Uterus (tissue), 4 donors: Measurements from ENCODE around the gene JHY. TPM values are rescaled to one million over a fixed set of nuclear protein-coding genes. Genes with fewer than 3 reads are reported as not detected.
A peak's percentile ranks its signal among the peaks of the same experiment; 100 is the strongest.

Experiments used
- DNase-seq, 2 donors: peaks; one replicate each; pipeline ENCODE4 v3.0.0-alpha.2; 2019 to 2020
- H3K27ac ChIP-seq, 2 donors: fragments of 200-600 bp; sonication (generic); 1 replicate in 1 of 2; 2 replicates in 1 of 2; pipeline ENCODE4 v1.5.1; 2016 to 2018
- H3K27me3 ChIP-seq, 2 donors: fragments of 200-600 bp; sonication (generic); one replicate each; pipeline ENCODE4 v1.5.1; 2018 to 2019; ENCODE audit warnings: control low read depth in 1 of 2
- H3K36me3 ChIP-seq, 2 donors: fragments of 200-600 bp; sonication (generic); one replicate each; pipeline ENCODE4 v1.5.1; 2019; ENCODE audit warnings: control low read depth in 1 of 2
- H3K4me1 ChIP-seq, 2 donors: fragments of 200-600 bp; sonication (generic); one replicate each; pipeline ENCODE4 v1.5.1; 2018 to 2019; ENCODE audit warnings: control low read depth in 1 of 2
- H3K4me3 ChIP-seq, 2 donors: fragments of 200-600 bp; sonication (generic); 1 replicate in 1 of 2; 2 replicates in 1 of 2; pipeline ENCODE4 v1.5.1; 2018 to 2019; ENCODE audit warnings: mild to moderate bottlenecking in 1 of 2
- H3K9me3 ChIP-seq, 2 donors: fragments of 200-600 bp; sonication (generic); one replicate each; pipeline ENCODE4 v1.5.1; 2019; ENCODE audit warnings: control low read depth in 1 of 2
- POLR2A ChIP-seq, 2 donors: fragments of 450-650 bp; IDR thresholded peaks; one replicate each; pipeline ENCODE4 v1.6.1; 2016; ENCODE audit warnings: antibody characterized with exemption in 2 of 2, mild to moderate bottlenecking in 1 of 2, moderate library complexity in 1 of 2
- intact Hi-C: fragments of 100-400 bp; cut with DNase I; formaldehyde crosslinking; loops from one replicate; pipeline ENCODE4 v1.15.1; 2023; ENCODE audit warnings: low total_unique reads
- total RNA-seq, 4 donors: library from RNA; depleted of rRNA in 3 of 4; stranded (reverse); fragments of >200 nt in 3 of 4; gene quantifications; one replicate each; pipeline versions ENCODE4 v1.1.0 to v1.2.4, GENCODE V29; 2014 to 2023
- TF ChIP-seq, protein P1 (sequence below), 4 experiments: fragments of 200-600 bp in 2 of 4; fragments of 450-650 bp in 2 of 4; sonication (generic) in 2 of 4; IDR thresholded peaks; one replicate each; pipeline ENCODE4 v1.5.1; 2016 to 2019; ENCODE audit warnings: antibody characterized with exemption in 4 of 4, mild to moderate bottlenecking in 2 of 4, moderate library complexity in 1 of 4
- donor health status: DM: yes; HTN: yes; CAD: no.

JHY gene
- total RNA-seq, 4 donors from 2014 or later: 0.88 to 9.0 (median 3.3) TPM

GRCh38 chr11:122852074-122852795, 30.3 kb upstream of the JHY start:
- Histone ChIP-seq H3K4me1 (no peaks in the 10 kb centered on the region), H3K4me3 (no peak overlapping the region), H3K9me3 (no peaks in the 10 kb centered on the region), H3K27ac (no peak overlapping the region), H3K27me3 (no peaks in the 10 kb centered on the region), H3K36me3 (no peaks in the 10 kb centered on the region)
- no peak for DNase-seq
- TF ChIP-seq POLR2A (IDR thresholded peaks at IDR 0.05): no peak
- TF ChIP-seq, protein P1, sequence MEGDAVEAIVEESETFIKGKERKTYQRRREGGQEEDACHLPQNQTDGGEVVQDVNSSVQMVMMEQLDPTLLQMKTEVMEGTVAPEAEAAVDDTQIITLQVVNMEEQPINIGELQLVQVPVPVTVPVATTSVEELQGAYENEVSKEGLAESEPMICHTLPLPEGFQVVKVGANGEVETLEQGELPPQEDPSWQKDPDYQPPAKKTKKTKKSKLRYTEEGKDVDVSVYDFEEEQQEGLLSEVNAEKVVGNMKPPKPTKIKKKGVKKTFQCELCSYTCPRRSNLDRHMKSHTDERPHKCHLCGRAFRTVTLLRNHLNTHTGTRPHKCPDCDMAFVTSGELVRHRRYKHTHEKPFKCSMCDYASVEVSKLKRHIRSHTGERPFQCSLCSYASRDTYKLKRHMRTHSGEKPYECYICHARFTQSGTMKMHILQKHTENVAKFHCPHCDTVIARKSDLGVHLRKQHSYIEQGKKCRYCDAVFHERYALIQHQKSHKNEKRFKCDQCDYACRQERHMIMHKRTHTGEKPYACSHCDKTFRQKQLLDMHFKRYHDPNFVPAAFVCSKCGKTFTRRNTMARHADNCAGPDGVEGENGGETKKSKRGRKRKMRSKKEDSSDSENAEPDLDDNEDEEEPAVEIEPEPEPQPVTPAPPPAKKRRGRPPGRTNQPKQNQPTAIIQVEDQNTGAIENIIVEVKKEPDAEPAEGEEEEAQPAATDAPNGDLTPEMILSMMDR (IDR thresholded peaks at IDR 0.05): no peak
- intact Hi-C loops: no loop called here

DNA sequence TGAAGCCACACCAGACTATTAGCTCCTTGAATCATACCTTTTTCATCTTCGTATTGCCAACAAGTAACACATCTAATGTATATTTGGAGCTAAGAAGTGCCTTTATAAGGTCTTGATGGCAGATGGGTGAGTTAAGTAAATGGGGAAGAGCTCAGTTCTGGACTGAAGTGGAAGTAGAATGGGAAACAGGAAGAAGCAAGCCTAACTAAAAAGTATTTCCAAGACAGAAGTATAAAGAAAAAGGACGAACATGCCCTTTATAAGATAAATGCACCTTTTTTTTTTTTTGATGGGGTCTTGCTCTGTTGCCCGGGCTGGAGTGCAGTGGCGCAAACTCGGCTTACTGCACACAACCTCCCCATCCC, 29.8 kb upstream of the JHY start:
- intact Hi-C loops: no loop called here
- Histone ChIP-seq H3K27me3 (no peaks in the 10 kb centered on the region), H3K4me1 (no peaks in the 10 kb centered on the region), H3K4me3 (no peak overlapping the region), H3K9me3 (no peaks in the 10 kb centered on the region), H3K27ac (no peak overlapping the region), H3K36me3 (no peaks in the 10 kb centered on the region)
- DNase-seq: no peak
- TF ChIP-seq, protein P1 (IDR thresholded peaks at IDR 0.05): no peak
- TF ChIP-seq POLR2A (IDR thresholded peaks at IDR 0.05): no peak

DNA sequence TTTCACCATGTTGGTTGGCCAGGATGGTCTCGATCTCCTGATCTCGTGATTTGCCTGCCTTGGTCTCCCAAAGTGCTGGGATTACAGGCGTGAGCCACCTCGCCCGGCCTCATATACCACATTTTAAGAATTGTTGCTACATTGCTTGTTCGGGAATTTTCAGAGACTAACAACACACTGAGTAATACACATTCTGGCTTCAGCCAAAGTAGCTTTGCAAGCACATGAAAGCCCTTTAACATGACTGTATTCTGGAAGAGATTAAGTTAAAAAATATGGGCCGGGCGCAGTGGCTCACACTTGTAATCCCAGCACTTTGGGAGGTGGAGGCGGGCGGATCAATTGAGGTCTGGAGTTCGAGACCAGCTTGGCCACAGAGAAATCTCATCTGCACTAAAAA, 29.3 kb upstream of the JHY start:
- Histone ChIP-seq H3K27me3 (no peaks in the 10 kb centered on the region), H3K4me3 (no peak overlapping the region), H3K36me3 (no peaks in the 10 kb centered on the region), H3K27ac (no peak overlapping the region), H3K4me1 (no peaks in the 10 kb centered on the region), H3K9me3 (no peaks in the 10 kb centered on the region)
- TF ChIP-seq, protein P1 (IDR thresholded peaks at IDR 0.05): no peak
- no peak for TF ChIP-seq POLR2A (IDR thresholded peaks at IDR 0.05)
- intact Hi-C loops: no loop called here
- DNase-seq: no peak

- TF ChIP-seq, protein P1 (IDR thresholded peaks at IDR 0.05): peak; percentile 55 to 72 (median 65)
- TF ChIP-seq POLR2A (IDR thresholded peaks at IDR 0.05): no peak
- intact Hi-C loops: no loop called here
- Histone ChIP-seq H3K27ac (no peak overlapping the region), H3K36me3 (no peaks in the 10 kb centered on the region), H3K4me1 (no peaks in the 10 kb centered on the region), H3K27me3 (no peaks in the 10 kb centered on the region), H3K4me3 (no peak overlapping the region), H3K9me3 (no peaks in the 10 kb centered on the region)
- DNase-seq: peak; percentile 24 to 54
Measured at GRCh38 chr11:122853971-122854446, 28.6 kb upstream of the JHY start.

DNA sequence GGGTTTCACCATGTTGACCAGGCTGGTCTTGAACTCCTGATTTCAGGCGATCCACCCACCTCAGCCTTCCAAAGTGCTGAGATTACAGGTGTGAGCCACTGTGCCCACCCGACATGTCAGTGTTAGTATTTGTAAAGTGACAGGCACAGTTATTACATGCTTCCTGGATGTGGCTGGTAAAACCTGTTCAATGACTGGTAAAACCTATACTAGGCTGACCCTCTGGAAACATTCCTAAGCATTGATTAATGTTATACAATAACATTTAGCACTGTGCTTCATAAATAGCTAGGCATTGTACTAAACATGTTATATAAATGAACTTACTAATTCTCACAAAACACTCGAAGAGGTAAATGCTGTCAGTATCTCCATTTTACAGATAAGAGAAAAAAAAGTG, 20.9 kb upstream of the JHY start:
- TF ChIP-seq, protein P1 (IDR thresholded peaks at IDR 0.05): no peak
- no peak for TF ChIP-seq POLR2A (IDR thresholded peaks at IDR 0.05)
- no peak for DNase-seq
- intact Hi-C loops: no loop called here
- H3K36me3 ChIP-seq: no peaks in the 10 kb centered on the region
- H3K4me1 ChIP-seq: no peaks in the 10 kb centered on the region
- H3K27ac ChIP-seq: no peak overlapping the region
- no peaks in the 10 kb centered on the region for H3K9me3 ChIP-seq
- no peaks in the 10 kb centered on the region for H3K27me3 ChIP-seq
- H3K4me3 ChIP-seq: no peak overlapping the region
